GM18909 (cell line): ENCODE data around the gene SLC7A8.

ENCODE experiments used
- ATAC-seq: cut with Tn5 transposase; IDR thresholded peaks from one replicate; pipeline ENCODE4 v1.9.1; 2021; ENCODE audit warnings: mild to moderate bottlenecking; ENCODE audit not compliant: unreplicated experiment, poor library complexity

SLC7A8 gene

GRCh38 chr14:23101213-23101970 lies 82.1 kb downstream of the SLC7A8 start:
- ATAC-seq: no peak

DNA sequence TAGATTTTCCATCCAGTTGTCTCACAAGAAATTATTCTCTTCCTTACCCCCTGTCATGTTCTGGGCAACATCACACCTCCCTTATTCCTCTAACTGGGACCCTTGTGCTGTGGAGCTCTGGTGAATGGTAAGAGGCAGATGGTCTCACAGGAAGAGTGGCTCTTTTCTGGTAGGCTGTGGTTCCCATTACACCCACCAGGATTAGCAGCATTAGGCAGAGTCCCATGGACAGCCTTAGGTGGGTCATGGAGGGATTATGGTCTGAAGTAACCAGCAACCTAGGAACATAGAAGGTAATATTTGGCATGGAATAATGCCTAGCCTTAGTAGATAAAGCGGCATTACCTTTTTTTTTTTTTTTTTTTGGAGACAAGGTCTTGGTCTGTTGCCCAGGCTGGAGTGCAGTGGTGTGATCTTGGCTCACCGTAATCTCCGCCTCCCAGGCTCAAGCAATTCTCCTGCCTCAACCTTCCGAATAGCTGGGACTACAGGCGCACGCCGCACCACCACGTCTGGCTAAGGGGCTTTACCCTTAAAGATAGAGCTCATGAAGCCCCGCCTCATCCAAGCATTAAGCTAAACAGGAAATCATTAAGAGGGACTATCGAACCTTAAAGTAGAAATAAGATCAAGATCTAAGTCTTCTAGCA lies 84.1 kb downstream of the SLC7A8 start:
- no peak for ATAC-seq

DNA sequence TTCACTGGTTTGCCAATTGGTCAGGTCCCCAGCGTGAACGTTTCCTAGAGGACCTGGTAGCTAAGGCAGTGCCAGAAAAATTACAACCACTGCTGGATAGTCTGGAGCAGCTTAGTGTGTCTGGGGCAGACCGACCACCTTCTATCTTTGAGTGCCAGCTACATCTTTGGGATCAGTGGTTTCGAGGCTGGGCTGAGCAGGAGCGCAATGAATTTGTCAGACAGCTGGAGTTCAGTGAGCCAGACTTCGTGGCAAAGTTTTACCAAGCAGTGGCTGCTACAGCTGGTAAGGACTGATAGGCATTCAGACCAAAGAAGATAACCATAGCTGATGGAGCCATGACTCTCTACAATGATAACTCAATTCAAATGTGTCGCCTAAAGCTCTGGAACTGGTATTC lies 85.7 kb downstream of the SLC7A8 start:
- no peak for ATAC-seq

GRCh38 chr14:23095196-23096108 lies 88.0 kb downstream of the SLC7A8 start, which contains the start of gene C14orf119:
Gene C14orf119 (plus strand): TSS chr14:23095505. CDS start chr14:23097659, 2,154 bp downstream.
- ATAC-seq: peak; percentile 91

GRCh38 chr14:23094666-23095195 lies 88.7 kb downstream of the SLC7A8 start, which contains the start of gene ACIN1:
Gene ACIN1 (minus strand): TSS chr14:23095136. CDS start chr14:23095112, 24 bp downstream.
- peak; percentile 34 for ATAC-seq

GRCh38 chr14:23093991-23094665 lies 89.3 kb downstream of the SLC7A8 start:
- ATAC-seq: no peak

- ATAC-seq: no peak
These were observed 89.9 kb downstream of the SLC7A8 start for GRCh38 chr14:23093526-23093925.

DNA sequence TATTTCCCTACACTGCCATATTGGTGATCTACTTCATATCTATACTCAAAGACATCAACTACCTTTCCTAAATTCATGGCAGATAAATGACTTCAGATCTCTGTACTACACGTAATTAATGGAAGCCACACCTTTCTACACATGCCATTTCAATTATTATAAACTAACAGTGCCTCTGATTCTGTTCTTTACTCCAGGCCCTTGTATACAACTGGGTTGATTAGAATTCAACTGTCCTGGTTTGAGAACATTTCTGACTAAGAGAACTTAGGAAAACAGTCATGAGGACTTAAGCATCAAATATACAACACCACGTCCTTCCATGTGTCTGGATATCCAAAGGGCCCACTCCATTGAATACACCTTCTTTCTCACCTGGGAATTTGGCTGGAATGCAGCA lies 90.4 kb downstream of the SLC7A8 start:
- ATAC-seq: no peak

- no peak for ATAC-seq
These were observed 91.9 kb downstream of the SLC7A8 start for GRCh38 chr14:23091294-23092225.

DNA sequence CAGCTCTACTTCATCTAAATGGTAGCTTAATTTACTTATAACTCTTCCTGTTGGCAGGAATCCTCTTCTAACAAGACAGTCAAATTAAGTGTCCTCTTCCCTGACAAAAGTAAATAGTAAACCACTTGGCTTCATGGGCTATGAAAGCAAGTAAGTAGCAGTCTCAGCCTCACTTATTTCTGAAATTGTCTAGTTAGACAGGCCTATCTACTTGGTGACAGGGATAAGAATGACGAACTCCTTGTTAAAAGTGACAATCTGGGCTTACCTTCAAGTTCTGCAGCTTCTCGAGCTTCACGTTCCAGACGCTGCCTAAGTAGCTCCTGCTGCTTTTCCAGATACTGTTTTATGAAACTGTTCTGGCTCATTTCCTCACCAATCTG lies 93.2 kb downstream of the SLC7A8 start:
- ATAC-seq: no peak

GRCh38 chr14:23089498-23090253 lies 93.8 kb downstream of the SLC7A8 start:
- no peak for ATAC-seq

DNA sequence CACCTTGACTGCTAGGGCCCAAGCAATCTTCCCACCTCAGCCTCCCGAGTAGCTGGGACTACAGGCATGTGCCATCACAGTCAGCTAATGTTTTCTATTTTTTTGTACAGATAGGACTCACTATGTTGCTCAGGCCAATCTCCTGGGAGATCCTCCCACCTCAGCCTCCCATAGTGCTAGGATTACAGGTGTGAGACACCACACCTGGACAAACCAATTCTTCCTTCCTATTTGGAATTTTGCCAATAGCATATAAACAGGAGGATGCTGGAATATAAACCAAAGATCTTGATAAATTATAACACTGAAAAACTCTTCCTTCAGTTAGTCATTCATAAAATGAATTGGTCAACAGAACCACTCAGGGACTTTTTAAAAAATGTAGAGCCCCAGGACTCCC lies 96.9 kb downstream of the SLC7A8 start:
- no peak for ATAC-seq

DNA sequence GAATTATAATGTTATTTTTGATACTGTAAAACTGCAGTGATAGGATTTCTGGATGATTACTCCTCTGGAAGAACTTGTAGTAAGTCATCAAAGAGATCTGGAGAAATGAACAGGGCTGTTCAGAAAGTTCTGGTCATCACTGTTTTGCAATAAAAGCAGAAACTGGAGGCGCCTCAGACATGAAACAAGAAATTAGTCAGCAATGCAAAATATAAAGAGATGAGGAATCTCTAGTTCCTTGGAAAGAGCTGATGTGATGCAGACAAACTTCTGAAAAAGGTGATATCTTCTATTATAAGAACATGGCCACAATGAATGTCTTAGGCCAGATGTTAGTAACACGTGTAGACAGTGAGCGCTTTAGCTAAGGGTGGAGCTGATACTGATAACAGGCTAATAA lies 98.0 kb downstream of the SLC7A8 start:
- ATAC-seq: no peak

GRCh38 chr14:23080474-23080873 lies 103.0 kb downstream of the SLC7A8 start:
- no peak for ATAC-seq

GRCh38 chr14:23079716-23080115 lies 103.7 kb downstream of the SLC7A8 start:
- no peak for ATAC-seq

DNA sequence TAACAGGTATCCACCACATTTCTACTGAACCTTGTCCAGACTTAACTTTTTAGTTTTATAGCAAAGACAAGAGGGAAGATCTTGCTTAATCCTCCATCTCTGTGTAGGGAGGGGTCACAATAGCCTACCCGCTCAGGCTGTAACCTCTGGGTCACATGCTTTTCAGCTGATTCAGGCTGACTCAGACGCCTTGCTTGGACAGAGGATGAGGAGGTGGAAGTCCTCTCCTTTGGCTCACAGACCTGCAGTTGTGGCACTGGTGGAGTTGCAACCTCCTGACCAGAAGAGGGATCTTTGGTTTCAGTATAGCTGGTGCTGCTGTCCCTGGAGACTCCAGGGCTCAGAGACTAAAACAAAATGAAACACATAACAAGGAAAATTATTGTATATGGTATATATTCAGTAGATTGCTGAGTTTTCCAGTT lies 104.8 kb downstream of the SLC7A8 start:
- ATAC-seq: no peak

DNA sequence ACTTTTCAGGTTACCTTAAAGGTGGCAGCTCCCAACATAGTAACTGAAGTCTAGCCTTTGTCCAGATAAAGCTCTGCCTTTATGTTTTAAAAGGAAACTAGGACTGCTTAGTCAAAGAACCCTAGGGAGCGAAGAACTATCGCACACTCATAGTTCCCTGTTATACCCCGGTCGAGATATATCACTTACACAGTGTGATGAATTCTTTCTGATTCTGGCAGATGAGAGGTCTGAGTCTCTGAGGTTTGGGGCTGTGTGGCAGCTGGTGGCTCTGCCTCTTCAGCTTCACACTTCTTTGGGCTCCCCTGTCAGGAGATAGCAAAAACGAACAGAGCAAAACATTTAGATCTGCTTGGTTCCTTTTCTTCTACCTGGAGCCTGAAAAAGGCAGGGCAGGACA lies 105.5 kb downstream of the SLC7A8 start:
- no peak for ATAC-seq

GRCh38 chr14:23076785-23077408 lies 106.6 kb downstream of the SLC7A8 start:
- no peak for ATAC-seq
